K562 (cell line): Measurements from ENCODE around the gene FOXJ1. TPM values are rescaled to one million over a fixed set of nuclear protein-coding genes. Genes with fewer than 3 reads are reported as not detected.

Experiments
- CREB5 ChIP-seq: fragments of 250-450 bp; sonication (Bioruptor Pico); IDR thresholded peaks from 2 replicates; pipeline ENCODE4 v1.5.0; 2020; ENCODE audit warnings: mild to moderate bottlenecking
- FOXJ3 ChIP-seq: sonication (generic); formaldehyde crosslinking; IDR thresholded peaks from 2 replicates; pipeline ENCODE4 v1.4.0; 2020; ENCODE audit warnings: mild to moderate bottlenecking, missing genetic modification reagents
- FOXK2 ChIP-seq, 2 experiments: fragments of 450-650 bp; IDR thresholded peaks in 1 of 2; conservative IDR thresholded peaks in 1 of 2; 2 replicates each; pipeline ENCODE4 v1.6.1; 2016; ENCODE audit warnings: low read depth in 2 of 2, mild to moderate bottlenecking in 1 of 2
- HEY1 ChIP-seq: fragments of 250-450 bp; sonication (Bioruptor Pico); IDR thresholded peaks from 2 replicates; pipeline ENCODE4 v1.5.0; 2020; ENCODE audit warnings: mild to moderate bottlenecking, moderate library complexity, borderline replicate concordance
- MTA3 ChIP-seq: fragments of 450-650 bp; formaldehyde crosslinking; IDR thresholded peaks from 2 replicates; pipeline ENCODE4 v1.6.1; 2017; ENCODE audit warnings: mild to moderate bottlenecking, borderline replicate concordance
- NR2C1 ChIP-seq, 2 experiments: fragments of 450-650 bp; IDR thresholded peaks; 2 replicates each; pipeline ENCODE4 v1.6.1; 2017; ENCODE audit warnings: mild to moderate bottlenecking in 2 of 2, antibody characterized with exemption in 1 of 2, inconsistent platforms in 1 of 2, missing compliant biosample characterization in 1 of 2, missing genetic modification characterization in 1 of 2
- RAD21 ChIP-seq, 2 experiments: fragments of 250-450 bp in 1 of 2; fragments of 450-650 bp in 1 of 2; sonication (Bioruptor Pico) in 1 of 2; formaldehyde crosslinking in 1 of 2; IDR thresholded peaks in 1 of 2; conservative IDR thresholded peaks in 1 of 2; 2 replicates each; pipeline versions ENCODE4 v1.4.0 to v1.8.0; 2020 to 2022; ENCODE audit warnings: mild to moderate bottlenecking in 2 of 2, moderate library complexity in 1 of 2
- SMARCE1 ChIP-seq: fragments of 450-650 bp; IDR thresholded peaks from 2 replicates; pipeline ENCODE4 v1.7.1; 2016; ENCODE audit warnings: mild to moderate bottlenecking
- SRSF3 ChIP-seq: fragments of 200-400 bp; formaldehyde crosslinking; IDR thresholded peaks from 2 replicates; pipeline ENCODE4 v1.6.1; 2016; ENCODE audit warnings: mild to moderate bottlenecking, low read length, moderate library complexity; ENCODE audit not compliant: insufficient read depth
- TEAD1 ChIP-seq, 2 experiments: fragments of 450-650 bp in 1 of 2; sonication (generic) in 1 of 2; formaldehyde crosslinking; IDR thresholded peaks; 2 replicates each; pipeline versions ENCODE4 v1.4.0 to v1.8.0; 2020 to 2022; ENCODE audit warnings: mild to moderate bottlenecking in 2 of 2, missing genetic modification reagents in 1 of 2
- ZNF561 ChIP-seq: fragments of 450-650 bp; formaldehyde crosslinking; conservative IDR thresholded peaks from 2 replicates; pipeline ENCODE4 v1.4.0; 2020; ENCODE audit warnings: mild to moderate bottlenecking, moderate library complexity
- ZNF75A ChIP-seq: fragments of 450-650 bp; formaldehyde crosslinking; IDR thresholded peaks from 2 replicates; pipeline ENCODE4 v1.4.0; 2020; ENCODE audit warnings: mild to moderate bottlenecking
- polyA plus RNA-seq, 8 experiments: library from polyadenylated mRNA; depleted of rRNA in 4 of 8; stranded (reverse) in 5 of 8; unstranded in 3 of 8; fragments of >200 nt; fragmentation: Nextera tagmentation in 2 of 8; fragmentation: Illumina TruSeq in 1 of 8; extraction: Ambion mirVana in 2 of 8; extraction: Trizol in 1 of 8; gene quantifications; 2 replicates each; pipeline versions ENCODE4 v1.2.1 to v1.2.3, GENCODE V29; 2011 to 2014; ENCODE audit warnings: inconsistent platforms in 1 of 8, missing spikeins in 1 of 8
- total RNA-seq, 7 experiments: library from RNA; depleted of rRNA in 6 of 7; stranded (reverse); fragments of >200 nt in 6 of 7; fragmentation: Illumina TruSeq in 2 of 7; extraction: Trizol in 2 of 7; gene quantifications; 2 replicates each; pipeline versions ENCODE4 v1.2.1 to v1.2.3, GENCODE V29; 2011 to 2021; ENCODE audit warnings: low replicate concordance in 1 of 7
- TF ChIP-seq, protein P1 (sequence below): fragments of 450-650 bp; formaldehyde crosslinking; IDR thresholded peaks from 2 replicates; pipeline ENCODE4 v1.4.0; 2020; ENCODE audit warnings: mild to moderate bottlenecking, moderate library complexity
- TF ChIP-seq, protein P2 (sequence below), 3 experiments: IDR thresholded peaks in 2 of 3; conservative IDR thresholded peaks in 1 of 3; 2 replicates each; pipeline ENCODE4 v1.5.1; 2011 to 2012; ENCODE audit warnings: low read length in 3 of 3, mild to moderate bottlenecking in 3 of 3, control low read depth in 2 of 3, improper control_type of control experiment in 1 of 3, inconsistent platforms in 1 of 3, low read depth in 1 of 3, mixed read lengths in 1 of 3, moderate library complexity in 1 of 3; ENCODE audit not compliant: insufficient read depth in 2 of 3
- TF ChIP-seq, protein P3 (sequence below): fragments of 250-450 bp; sonication (Bioruptor Pico); IDR thresholded peaks from 2 replicates; pipeline ENCODE4 v1.9.0; 2021; ENCODE audit warnings: mild to moderate bottlenecking, inconsistent platforms

The FOXJ1 gene
- total and polyA plus RNA-seq, 9 of the 15 experiments (the other 6 are each of a cell fraction or from before 2014, with no cell fraction given): 0.07 TPM; not detected in 8

DNA sequence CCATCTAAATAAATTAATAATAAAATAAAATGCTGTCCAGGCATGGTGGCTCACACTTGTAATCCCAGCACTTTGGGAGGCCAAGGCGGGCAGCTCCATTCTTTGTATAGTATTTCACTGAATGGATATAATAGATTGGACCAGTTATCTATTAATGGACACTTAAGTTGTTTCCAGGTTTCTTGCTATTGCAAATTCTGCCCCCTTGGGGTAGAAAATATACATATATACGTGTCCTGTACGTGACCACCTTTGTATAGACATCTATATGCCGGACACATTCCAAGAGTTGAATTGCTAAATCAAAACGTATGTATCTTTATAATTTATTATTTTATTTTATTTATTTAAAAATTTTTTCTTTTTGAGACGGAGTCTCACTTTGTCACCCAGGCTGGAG lies 33.5 kb downstream of the FOXJ1 start (continued):
- TF ChIP-seq, protein P1, sequence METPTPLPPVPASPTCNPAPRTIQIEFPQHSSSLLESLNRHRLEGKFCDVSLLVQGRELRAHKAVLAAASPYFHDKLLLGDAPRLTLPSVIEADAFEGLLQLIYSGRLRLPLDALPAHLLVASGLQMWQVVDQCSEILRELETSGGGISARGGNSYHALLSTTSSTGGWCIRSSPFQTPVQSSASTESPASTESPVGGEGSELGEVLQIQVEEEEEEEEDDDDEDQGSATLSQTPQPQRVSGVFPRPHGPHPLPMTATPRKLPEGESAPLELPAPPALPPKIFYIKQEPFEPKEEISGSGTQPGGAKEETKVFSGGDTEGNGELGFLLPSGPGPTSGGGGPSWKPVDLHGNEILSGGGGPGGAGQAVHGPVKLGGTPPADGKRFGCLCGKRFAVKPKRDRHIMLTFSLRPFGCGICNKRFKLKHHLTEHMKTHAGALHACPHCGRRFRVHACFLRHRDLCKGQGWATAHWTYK (CRISPR knock-in tag): no peak
- no peak for TF ChIP-seq FOXJ3 (CRISPR knock-in tag)
- TF ChIP-seq SRSF3: no peak
- no peak for TF ChIP-seq CREB5 (CRISPR knock-in tag)
- TF ChIP-seq, protein P2, sequence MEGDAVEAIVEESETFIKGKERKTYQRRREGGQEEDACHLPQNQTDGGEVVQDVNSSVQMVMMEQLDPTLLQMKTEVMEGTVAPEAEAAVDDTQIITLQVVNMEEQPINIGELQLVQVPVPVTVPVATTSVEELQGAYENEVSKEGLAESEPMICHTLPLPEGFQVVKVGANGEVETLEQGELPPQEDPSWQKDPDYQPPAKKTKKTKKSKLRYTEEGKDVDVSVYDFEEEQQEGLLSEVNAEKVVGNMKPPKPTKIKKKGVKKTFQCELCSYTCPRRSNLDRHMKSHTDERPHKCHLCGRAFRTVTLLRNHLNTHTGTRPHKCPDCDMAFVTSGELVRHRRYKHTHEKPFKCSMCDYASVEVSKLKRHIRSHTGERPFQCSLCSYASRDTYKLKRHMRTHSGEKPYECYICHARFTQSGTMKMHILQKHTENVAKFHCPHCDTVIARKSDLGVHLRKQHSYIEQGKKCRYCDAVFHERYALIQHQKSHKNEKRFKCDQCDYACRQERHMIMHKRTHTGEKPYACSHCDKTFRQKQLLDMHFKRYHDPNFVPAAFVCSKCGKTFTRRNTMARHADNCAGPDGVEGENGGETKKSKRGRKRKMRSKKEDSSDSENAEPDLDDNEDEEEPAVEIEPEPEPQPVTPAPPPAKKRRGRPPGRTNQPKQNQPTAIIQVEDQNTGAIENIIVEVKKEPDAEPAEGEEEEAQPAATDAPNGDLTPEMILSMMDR (IDR thresholded peaks at IDR 0.05 in 2 of 3, conservative IDR thresholded peaks at IDR 0.05 in 1 of 3; ENCODE audit: insufficient read depth in 2 of 3, low read depth in 1 of 3, low read length in 3 of 3): peak; percentile 1 to 61 (median 37); a peak in 4 of 6 replicates
- peak; percentile 12 to 41; a peak in 1 of 4 replicates for TF ChIP-seq RAD21 (CRISPR knock-in tag; conservative IDR thresholded peaks at IDR 0.05 in 1 of 2, IDR thresholded peaks at IDR 0.05 in 1 of 2)
- TF ChIP-seq NR2C1 (IDR thresholded peaks at IDR 0.05): no peak
- no peak for TF ChIP-seq NR2C1 (tag; IDR thresholded peaks at IDR 0.05)
- no peak for TF ChIP-seq ZNF75A (CRISPR knock-in tag)
- TF ChIP-seq TEAD1 (CRISPR knock-in tag; IDR thresholded peaks at IDR 0.05): no peak
- TF ChIP-seq HEY1: no peak
- TF ChIP-seq FOXK2 (conservative IDR thresholded peaks at IDR 0.05 in 1 of 2, IDR thresholded peaks at IDR 0.05 in 1 of 2; ENCODE audit: low read depth in 2 of 2): no peak
- TF ChIP-seq, protein P3, sequence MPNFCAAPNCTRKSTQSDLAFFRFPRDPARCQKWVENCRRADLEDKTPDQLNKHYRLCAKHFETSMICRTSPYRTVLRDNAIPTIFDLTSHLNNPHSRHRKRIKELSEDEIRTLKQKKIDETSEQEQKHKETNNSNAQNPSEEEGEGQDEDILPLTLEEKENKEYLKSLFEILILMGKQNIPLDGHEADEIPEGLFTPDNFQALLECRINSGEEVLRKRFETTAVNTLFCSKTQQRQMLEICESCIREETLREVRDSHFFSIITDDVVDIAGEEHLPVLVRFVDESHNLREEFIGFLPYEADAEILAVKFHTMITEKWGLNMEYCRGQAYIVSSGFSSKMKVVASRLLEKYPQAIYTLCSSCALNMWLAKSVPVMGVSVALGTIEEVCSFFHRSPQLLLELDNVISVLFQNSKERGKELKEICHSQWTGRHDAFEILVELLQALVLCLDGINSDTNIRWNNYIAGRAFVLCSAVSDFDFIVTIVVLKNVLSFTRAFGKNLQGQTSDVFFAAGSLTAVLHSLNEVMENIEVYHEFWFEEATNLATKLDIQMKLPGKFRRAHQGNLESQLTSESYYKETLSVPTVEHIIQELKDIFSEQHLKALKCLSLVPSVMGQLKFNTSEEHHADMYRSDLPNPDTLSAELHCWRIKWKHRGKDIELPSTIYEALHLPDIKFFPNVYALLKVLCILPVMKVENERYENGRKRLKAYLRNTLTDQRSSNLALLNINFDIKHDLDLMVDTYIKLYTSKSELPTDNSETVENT: no peak
- no peak for TF ChIP-seq ZNF561 (CRISPR knock-in tag)
- peak; percentile 22; the same call in 1 of the 2 replicates for TF ChIP-seq SMARCE1
- no peak for TF ChIP-seq MTA3
